ENCODE results near the gene PNPLA8.

The PNPLA8 gene

DNA sequence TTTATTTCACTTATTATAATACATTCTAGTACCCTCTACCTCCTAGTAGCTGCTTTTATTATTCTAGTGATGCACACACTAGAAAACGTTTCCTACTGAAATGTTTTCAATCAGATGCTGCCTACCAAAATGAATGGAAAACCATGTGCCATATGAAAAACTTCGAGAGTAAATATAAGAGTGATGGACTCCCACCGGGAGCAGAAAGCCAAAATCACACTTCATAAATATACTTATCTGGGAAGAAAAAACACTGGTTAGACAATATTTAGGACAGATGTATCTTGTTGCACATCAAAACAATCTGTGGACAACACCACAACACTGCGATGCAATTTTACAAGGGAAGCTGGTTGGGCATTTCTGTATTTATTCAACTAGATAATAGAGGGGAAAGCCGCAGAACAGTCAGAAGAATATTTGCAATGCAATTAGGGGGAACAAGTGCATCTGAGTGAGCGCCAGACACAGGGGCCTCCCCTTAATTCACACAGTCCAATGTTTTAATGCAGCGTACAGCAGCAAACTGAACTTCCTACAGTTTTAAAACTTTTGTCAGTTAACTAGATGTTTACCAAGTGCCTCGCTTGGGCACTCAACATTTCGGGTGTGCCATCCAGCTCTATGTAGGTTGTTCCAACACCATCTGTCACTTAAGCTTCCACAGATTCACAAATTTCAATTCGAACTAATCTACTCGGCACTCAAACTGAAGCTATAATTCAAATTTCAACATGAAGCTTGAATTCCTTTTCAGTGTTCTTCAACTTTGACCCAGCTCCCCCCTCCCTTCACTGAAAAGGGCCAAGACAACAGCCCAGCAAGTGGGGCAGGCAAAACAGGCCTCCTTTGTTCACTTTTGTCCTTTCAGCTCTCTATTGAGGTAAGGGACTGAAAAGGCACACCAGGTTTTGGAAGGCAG lies 77.1 kb downstream of the PNPLA8 start:
- DNase-seq (ENCODE audit: low read depth, low spot score): no peak

DNA sequence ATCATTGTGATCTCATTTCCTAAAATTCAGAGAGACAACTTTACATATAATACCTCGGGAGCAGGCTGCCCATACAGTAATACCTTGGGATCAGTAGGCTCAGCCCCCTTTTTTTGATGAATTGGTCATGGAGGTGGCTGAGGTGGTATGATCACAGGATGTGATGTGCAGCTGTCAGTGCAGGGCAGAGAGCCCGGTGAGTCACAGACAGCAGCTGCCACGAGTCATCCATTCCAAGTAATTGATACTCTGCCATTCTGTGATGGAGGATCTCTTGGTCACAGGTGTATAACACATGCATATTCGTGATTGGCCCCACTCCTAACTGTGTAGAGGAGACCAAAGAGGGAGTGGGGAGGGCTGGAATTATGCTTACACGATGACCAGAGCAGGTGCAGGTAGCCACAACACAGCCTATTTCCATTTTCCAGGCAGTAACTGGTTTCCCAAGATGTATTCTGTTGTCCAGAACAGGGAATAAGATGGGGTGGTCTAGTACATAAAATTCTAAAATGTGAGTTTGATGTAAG lies 83.8 kb downstream of the PNPLA8 start:
- no peak for DNase-seq (ENCODE audit: low read depth, low spot score)

GRCh38 chr7:108441392-108441955 lies 84.5 kb downstream of the PNPLA8 start:
- no peak for DNase-seq (ENCODE audit: low read depth, low spot score)

- DNase-seq (ENCODE audit: low read depth, low spot score): no peak
Measured at GRCh38 chr7:108440613-108441012, 85.3 kb downstream of the PNPLA8 start.

- no peak for DNase-seq (ENCODE audit: low read depth, low spot score)
Measured at GRCh38 chr7:108436906-108437305, 89.0 kb downstream of the PNPLA8 start.

DNA sequence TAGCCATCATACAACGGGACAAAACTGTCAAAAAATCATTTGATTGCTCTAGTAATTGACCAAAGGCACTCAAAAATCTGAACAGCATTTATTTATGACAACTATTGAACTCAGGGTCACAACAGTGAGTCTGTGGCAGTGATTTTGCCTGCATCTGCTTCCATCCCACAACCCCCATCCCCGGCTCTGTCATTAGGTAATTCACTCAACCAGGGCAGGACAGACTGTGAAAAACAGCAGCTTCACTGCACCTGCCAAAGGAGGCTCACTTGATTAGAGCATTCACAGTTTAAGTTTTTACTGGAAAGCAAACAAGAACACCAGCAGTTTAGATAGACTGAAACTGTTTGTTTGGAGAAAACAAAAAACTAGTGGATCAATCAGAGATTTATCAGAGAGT lies 91.9 kb downstream of the PNPLA8 start:
- DNase-seq (ENCODE audit: low read depth, low spot score): no peak

GRCh38 chr7:108431099-108431498 lies 94.8 kb downstream of the PNPLA8 start:
- DNase-seq (ENCODE audit: low read depth, low spot score): no peak

DNA sequence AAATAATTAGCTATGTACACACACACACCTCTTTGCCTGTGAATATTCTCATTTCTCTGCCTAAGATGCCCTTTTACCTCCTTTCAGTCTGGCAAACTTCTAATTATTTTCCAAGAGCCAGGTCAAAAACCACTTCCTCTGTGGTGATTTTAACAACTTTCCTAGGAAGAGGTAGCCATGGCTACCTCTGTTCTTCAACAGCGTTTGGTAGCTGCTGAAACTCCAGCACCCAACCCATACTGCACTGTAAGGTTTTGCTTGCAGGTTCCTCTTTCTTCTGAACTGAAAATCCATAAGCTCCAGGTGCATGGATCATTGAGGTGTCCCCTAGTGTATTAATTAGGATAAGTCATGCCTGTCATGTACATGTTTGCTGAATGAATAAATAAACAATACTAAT lies 95.3 kb downstream of the PNPLA8 start:
- no peak for DNase-seq (ENCODE audit: low read depth, low spot score)

DNA sequence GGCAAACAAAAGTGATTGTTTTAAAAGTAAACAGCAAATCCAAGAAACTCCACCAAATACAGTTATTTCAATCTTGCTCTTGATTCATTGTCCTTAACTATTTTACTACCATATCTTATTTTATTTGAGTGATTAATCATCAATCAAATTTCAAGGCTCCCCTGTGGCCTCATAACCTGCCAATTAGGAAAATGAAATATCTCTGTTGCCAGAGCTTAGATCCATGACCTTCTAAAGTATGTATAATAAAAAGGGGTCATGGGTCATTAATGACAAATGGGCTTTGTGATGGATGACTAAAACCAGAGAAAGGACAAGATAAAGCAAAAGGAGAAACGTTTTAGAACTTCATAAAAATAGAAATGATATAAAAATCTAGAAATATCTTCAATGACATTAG lies 98.2 kb downstream of the PNPLA8 start:
- no peak for DNase-seq (ENCODE audit: low read depth, low spot score)

DNA sequence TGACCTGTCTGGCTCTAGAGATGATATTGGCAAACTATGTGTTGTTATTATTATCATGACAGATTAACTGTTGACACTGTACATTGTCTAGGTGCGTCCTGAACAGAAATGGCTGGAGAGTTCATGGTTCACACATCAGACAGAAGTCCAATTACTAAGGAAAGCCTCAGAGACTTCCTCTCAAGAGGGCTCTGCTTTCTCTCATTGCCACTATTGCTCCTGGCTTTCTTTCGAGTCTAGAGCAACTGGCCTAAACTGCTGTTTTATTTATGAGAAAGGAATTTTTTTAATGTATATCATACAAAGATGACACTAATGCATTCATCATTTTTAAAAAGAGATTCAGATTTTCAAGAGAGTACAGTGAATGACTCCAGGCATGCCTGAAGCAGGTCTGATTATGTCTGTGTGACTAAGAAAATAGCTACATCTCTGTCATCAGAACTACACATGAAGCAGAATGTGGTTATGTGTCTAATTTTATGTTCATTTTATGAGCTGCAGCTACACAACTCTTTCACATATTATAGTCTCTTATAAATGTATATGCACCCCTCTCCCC lies 100.1 kb downstream of the PNPLA8 start:
- no peak for DNase-seq (ENCODE audit: low read depth, low spot score)

DNA sequence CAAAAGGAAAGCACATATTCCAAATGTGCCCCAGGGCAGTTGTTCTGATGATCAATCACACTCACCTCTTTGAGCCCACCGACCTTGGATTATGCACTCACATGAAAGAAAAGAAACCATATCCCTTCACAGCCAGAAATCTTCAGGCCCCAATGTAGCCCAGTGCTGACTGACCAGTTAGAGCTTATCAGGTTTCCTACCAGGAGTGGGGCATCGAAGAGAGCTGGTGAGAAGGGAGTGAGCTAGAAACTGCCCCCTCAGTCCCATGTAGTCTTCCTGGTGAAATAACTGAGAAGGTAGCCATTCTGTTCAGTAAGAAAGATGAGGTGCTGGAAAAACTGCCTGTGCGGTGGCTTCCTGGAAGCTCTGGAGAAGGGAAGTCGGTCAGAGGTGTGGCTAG lies 101.9 kb downstream of the PNPLA8 start:
- no peak for DNase-seq (ENCODE audit: low read depth, low spot score)

DNA sequence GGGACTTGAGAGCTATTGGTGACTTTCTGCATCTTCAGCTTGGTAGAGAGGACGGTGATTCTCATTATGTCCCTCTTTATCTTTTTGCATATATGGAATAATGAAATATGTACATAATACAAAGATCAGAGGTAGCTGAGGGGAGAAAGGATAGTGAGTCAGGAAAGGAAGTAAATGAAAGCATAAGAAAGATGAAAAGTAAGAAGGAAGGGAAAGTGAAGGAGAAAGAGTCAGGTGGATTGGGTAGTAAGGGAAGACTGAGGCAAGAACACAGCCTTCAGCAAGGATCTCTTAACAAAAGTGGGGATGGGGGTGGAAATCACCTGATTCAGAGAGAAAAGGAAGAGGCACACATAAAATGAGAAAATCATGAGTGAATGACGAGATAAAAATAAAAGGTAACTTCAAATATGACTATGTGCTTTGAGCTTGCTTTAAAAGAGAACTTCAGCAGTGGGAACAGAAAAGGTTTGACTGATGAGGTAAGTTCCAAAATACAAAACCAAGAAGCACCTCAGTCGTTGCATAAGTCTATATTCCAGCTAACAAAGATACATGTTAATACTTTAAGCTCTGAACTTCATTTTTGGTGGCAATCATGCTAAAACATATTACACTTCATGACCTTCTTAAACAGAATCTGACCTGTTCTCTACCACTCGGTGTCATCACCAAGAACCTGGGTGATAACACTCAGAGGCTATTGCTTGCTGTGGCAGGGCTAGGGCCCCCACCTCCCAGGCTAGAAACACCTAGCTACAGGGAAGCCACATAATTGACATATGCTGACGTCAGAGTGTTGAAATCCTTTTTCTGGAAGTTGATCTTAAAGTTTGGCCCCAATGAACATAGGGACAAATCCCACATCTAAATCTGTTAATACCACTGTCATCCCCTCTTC lies 102.6 kb downstream of the PNPLA8 start:
- DNase-seq (ENCODE audit: low read depth, low spot score): no peak

DNA sequence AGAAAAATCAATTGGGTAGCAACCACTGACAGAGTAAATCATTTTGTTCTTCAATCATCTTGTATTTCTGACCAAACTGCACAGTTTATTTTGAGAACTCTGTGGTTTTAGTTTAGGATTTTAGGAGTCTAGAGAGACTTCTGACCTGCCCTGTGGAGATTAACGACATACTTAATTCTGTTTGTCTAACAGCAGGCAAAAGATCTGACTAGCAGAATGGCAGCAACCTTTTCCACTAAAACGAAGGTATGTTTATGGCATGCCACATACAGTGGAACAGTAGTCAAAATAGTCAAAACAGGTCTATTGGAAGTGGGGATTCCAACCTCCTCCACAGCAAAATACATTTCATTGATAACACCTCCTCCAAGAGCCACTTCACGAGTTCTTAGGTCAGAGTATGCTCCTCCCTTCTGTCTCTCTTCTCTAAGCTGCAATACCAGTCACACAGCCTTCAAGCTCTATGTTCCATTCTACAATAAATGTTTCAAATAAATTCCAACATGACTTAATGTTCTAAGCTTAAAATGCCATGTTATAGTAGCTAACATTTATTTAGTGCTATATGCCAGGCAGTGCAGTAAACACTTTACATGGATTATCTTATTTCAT lies 104.1 kb downstream of the PNPLA8 start:
- no peak for DNase-seq (ENCODE audit: low read depth, low spot score)
